Naive thymus-derived CD4-positive, alpha-beta T cell (primary cell): ENCODE results near the gene POMGNT2. TPM values are rescaled to one million over a fixed set of nuclear protein-coding genes. Genes with fewer than 3 reads are reported as not detected.
A peak's percentile ranks its signal among the peaks of the same experiment; 100 is the strongest.

Source experiments
- ATAC-seq: fragments of 150-1000 bp; cut with Tn5 transposase; 2 replicates; pipeline ENCODE4 v1.10.0; 2021; ENCODE audit warnings: mild to moderate bottlenecking, moderate library complexity
- CTCF ChIA-PET: fragments of 350-600 bp; sonication (Branson Sonifier 250); formaldehyde crosslinking; loops from one replicate; lab custom pipeline; 2021; ENCODE audit warnings: antibody characterized with exemption; lab: Charles Lee
- POLR2A ChIA-PET: fragments of 350-600 bp; sonication (Branson Sonifier 250); formaldehyde crosslinking; loops from one replicate; lab custom pipeline; 2021; ENCODE audit warnings: antibody characterized with exemption, inconsistent platforms; lab: Charles Lee
- DNase-seq, 9 donors: peaks; one replicate each; pipeline versions ENCODE4 v3.0.0 to v3.0.0-alpha.2; 2020 to 2022; ENCODE audit warnings: mixed read lengths in 1 of 9
- H3K27ac ChIP-seq: one replicate; pipeline ENCODE4 v1.7.0; 2013; ENCODE audit warnings: mild to moderate bottlenecking, low read depth, low read length, moderate library complexity
- H3K27me3 ChIP-seq, 2 donors: one replicate each; pipeline ENCODE4 v1.7.0; 2013; ENCODE audit warnings: low read length in 2 of 2, mild to moderate bottlenecking in 2 of 2, moderate library complexity in 2 of 2; ENCODE audit not compliant: control insufficient read depth in 2 of 2, insufficient read depth in 2 of 2
- H3K36me3 ChIP-seq, 3 experiments: 1 replicate in 2 of 3; 2 replicates in 1 of 3; pipeline ENCODE4 v1.7.0; 2013; ENCODE audit warnings: low read length in 3 of 3, mild to moderate bottlenecking in 3 of 3, moderate library complexity in 1 of 3; ENCODE audit not compliant: insufficient read depth in 3 of 3, control insufficient read depth in 2 of 3
- H3K4me1 ChIP-seq, 2 donors: one replicate each; pipeline ENCODE4 v1.7.0; 2013; ENCODE audit warnings: low read length in 2 of 2, mild to moderate bottlenecking in 2 of 2, moderate library complexity in 1 of 2; ENCODE audit not compliant: control insufficient read depth in 2 of 2, insufficient read depth in 2 of 2
- H3K4me3 ChIP-seq: 2 replicates; pipeline ENCODE4 v1.7.0; 2013; ENCODE audit warnings: mild to moderate bottlenecking, low read length
- H3K9me3 ChIP-seq, 3 experiments: 1 replicate in 2 of 3; 2 replicates in 1 of 3; pipeline ENCODE4 v1.7.0; 2013; ENCODE audit warnings: low read length in 3 of 3; ENCODE audit not compliant: control insufficient read depth in 2 of 3
- H3K27ac Mint-ChIP-seq, 9 donors: one replicate each; pipeline ENCODE4 v1.8.0; 2020 to 2022; ENCODE audit warnings: mixed read lengths in 9 of 9, mild to moderate bottlenecking in 8 of 9, moderate library complexity in 5 of 9, inconsistent platforms in 2 of 9
- H3K27me3 Mint-ChIP-seq, 5 donors: one replicate each; pipeline ENCODE4 v1.8.0; 2021 to 2022; ENCODE audit warnings: mixed read lengths in 5 of 5, mild to moderate bottlenecking in 1 of 5
- H3K36me3 Mint-ChIP-seq, 5 donors: one replicate each; pipeline ENCODE4 v1.8.0; 2020 to 2022; ENCODE audit warnings: mixed read lengths in 5 of 5, mild to moderate bottlenecking in 3 of 5, inconsistent platforms in 1 of 5
- H3K4me1 Mint-ChIP-seq, 7 donors: one replicate each; pipeline ENCODE4 v1.8.0; 2020 to 2022; ENCODE audit warnings: mixed read lengths in 7 of 7, mild to moderate bottlenecking in 3 of 7, inconsistent platforms in 1 of 7
- H3K4me3 Mint-ChIP-seq, 10 donors: one replicate each; pipeline ENCODE4 v1.8.0; 2020 to 2022; ENCODE audit warnings: mild to moderate bottlenecking in 10 of 10, mixed read lengths in 10 of 10, moderate library complexity in 6 of 10, inconsistent platforms in 2 of 10
- H3K9me3 Mint-ChIP-seq, 11 donors: one replicate each; pipeline ENCODE4 v1.8.0; 2020 to 2022; ENCODE audit warnings: mixed read lengths in 11 of 11, mild to moderate bottlenecking in 4 of 11, inconsistent platforms in 1 of 11, moderate library complexity in 1 of 11
- intact Hi-C, 2 donors: fragments of 100-400 bp; cut with micrococcal nuclease; formaldehyde crosslinking; loops; one replicate each; pipeline ENCODE4 v1.15.1; 2023
- polyA plus RNA-seq, 2 donors: library from polyadenylated mRNA; unstranded; fragments of 300-500 nt; fragmentation: Illumina TruSeq; gene quantifications; one replicate each; pipeline ENCODE4 v1.2.3, GENCODE V29; 2021
- total RNA-seq, 6 experiments: library from RNA in 5 of 6; stranded (reverse) in 5 of 6; gene quantifications; 1 replicate in 5 of 6; 2 replicates in 1 of 6; pipeline ENCODE4 v1.2.3 and lab custom pipeline; 2021 to 2026

POMGNT2 gene
- total and polyA plus RNA-seq, 7 experiments from 2014 or later = 3.5 to 11.0 (median 7.3) TPM

DNA sequence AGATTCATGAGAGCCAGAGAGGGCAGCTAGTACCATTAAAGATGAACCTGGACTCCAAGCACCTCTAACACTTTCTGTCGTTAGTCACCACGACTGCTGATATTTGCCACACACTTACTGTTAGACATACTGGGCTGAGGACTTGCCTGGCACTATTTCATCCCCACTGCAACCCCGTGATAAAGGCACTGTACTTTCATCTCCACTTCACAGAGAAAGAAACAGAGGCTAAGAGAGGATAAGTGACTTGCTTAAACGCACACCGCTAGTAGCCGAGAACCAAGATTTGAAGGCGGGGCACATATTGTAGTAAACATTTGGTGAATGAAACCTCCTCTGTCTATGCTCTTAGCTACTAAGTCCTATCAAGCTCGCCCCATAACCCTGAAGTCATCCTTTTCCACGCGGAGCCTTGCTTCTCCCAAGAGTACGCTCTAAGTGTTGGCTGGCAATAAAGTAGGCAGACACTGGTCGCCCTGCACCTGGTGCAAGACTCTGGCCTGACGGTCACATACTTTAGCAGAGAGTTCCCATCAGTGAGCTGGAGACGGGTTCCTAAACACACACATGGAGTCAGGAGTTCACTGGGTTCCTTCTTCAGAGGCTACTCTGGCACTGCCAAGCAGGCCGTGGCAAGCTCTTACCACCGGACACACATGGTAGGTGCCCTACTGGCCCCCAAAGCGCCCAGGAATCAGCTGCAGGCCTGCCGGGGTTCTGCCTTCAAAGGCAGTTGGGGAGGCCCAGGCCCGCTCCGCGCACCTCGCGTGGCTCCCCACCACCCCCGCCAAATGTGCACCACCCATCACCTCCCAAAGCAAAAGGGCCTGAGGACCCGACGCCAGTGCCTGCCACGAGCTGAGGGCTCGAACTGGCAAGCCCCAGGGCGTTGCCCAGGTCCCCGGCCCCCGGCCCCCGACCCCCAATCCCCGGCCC lies 951 bp downstream of the POMGNT2 start:
- Mint-ChIP-seq H3K27ac (peak overlapping the region in 3 of 9 donors; percentile 46 to 74 (median 68)), H3K4me1 (peaks cover 11 to 38% (median 21%) of the 10 kb centered on the region in 7 donors), H3K4me3 (peak overlapping the region; percentile 70 to 88 (median 83)), H3K36me3 (no peaks in the 10 kb centered on the region), H3K27me3 (peaks cover 0 to 9% (median 0%) of the 10 kb centered on the region in 5 donors), H3K9me3 (peaks cover 0 to 1% (median 0%) of the 10 kb centered on the region in 11 donors)
- intact Hi-C loops = loop anchor here (5.0 to 10.0 kb wide), 5 partner anchors 57 to 1143 kb away; partner anchors contain the start of genes ABHD5 (in 1 of the 2), NKTR (in 1 of the 2) and ULK4 (in 1 of the 2)
- Histone ChIP-seq H3K36me3 (peaks cover 0 to 2% (median 0%) of the 10 kb centered on the region in 3 experiments), H3K4me1 (peaks cover 9 to 18% of the 10 kb centered on the region in 2 donors), H3K4me3 (peak overlapping the region; percentile 50), H3K27ac (no peak overlapping the region), H3K9me3 (no peaks in the 10 kb centered on the region), H3K27me3 (no peaks in the 10 kb centered on the region)
- ATAC-seq (peak; percentile 3), DNase-seq (peak in 6 of 9 donors; percentile 8 to 36 (median 27))
- ChIA-PET CTCF (interaction anchor here (0.8 to 0.9 kb wide), 4 partner anchors 144 to 1095 kb away, joined by 3 read pairs; no protein-coding TSS in a partner anchor), POLR2A (interaction anchor here (0.6 to 1.1 kb wide), 4 partner anchors 8 to 389 kb away, joined by 3 to 5 read pairs (median 3); partner anchors contain the start of gene SNRK)

DNA sequence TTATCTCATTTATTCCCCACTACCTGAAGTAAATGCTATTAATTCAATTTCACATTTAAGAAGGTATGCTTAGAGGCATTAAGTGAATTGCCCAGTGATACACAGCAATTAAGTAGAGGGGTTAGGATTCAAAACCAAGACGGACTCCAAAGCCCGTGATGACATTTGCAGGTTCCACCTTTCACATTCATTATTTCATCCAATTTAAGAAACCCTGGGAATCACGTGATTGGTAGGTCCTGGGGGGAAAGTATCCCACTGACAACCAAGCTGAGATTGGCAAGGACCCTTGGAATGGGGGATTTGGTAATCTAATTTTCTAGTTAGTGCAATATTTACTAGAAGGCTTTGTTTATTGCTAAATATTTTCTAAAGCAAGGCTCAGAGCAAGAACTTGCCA lies 1.8 kb downstream of the POMGNT2 start:
- peaks cover 0 to 9% (median 0%) of the 10 kb centered on the region in 5 donors for H3K27me3 Mint-ChIP-seq
- POLR2A ChIA-PET = interaction anchor here (1.1 kb wide), 1 partner anchor 23 kb away, joined by 3 read pairs; no protein-coding TSS in a partner anchor
- CTCF ChIA-PET = no interaction called here

DNA sequence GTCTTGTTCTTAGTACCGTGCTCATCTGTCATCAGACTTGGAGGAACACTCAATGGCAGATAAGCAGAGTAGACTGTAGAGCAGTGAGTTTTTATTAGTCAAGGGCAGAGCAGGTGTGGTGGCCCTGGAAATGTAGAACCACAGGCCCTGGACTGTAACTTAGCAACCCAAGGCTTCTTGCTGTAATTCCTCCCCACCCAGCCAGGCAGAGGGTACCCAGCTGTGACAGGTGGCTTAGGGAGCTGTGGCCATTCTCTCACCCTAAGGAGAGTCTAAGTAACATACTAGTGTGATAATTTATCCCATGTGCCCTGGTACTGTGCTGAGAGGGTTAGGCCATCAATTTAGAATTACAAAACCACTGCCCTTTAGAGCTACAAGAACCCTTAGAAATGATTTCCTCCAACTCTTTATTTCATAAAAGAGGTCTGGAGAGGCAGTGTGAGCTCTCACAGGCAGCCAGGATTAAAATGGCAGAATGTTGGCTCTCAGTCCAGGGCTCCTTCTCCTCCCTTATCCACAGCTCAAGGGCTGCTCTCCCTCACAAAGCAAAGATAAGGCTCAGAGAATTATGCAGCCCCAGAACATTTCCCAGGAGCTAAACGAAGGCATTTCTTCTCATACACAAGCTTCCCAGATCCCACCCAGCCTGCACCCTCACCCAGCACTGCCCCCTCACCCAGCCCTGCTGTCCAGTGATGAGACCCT lies 3.0 kb downstream of the POMGNT2 start:
- Mint-ChIP-seq H3K4me1 (peaks cover 11 to 42% (median 22%) of the 10 kb centered on the region in 7 donors), H3K9me3 (no peaks in the 10 kb centered on the region), H3K4me3 (peak overlapping the region in 1 of 10 donors; percentile 46), H3K27me3 (peaks cover 0 to 8% (median 0%) of the 10 kb centered on the region in 5 donors), H3K36me3 (peaks cover 0 to 8% (median 0%) of the 10 kb centered on the region in 5 donors), H3K27ac (peak overlapping the region in 1 of 9 donors; percentile 62)
- Histone ChIP-seq H3K27ac (no peak overlapping the region), H3K36me3 (peaks cover 0 to 2% (median 0%) of the 10 kb centered on the region in 3 experiments), H3K4me1 (peaks cover 9 to 18% of the 10 kb centered on the region in 2 donors), H3K27me3 (no peaks in the 10 kb centered on the region), H3K4me3 (no peak overlapping the region), H3K9me3 (no peaks in the 10 kb centered on the region)
- CTCF ChIA-PET = interaction anchor here (1.4 kb wide), 1 partner anchor 141 kb away, joined by 4 read pairs; no protein-coding TSS in a partner anchor
- no peak for ATAC-seq
- no peak for DNase-seq
- POLR2A ChIA-PET = no interaction called here
- intact Hi-C loops = loop anchor here in 1 of 2 donors (10.0 kb wide), 1 partner anchor 498 kb away; the partner anchor contains the start of gene NKTR

More for the DNA sequence above, 1.8 kb downstream of the POMGNT2 start:
- peaks cover 0 to 4% (median 0%) of the 10 kb centered on the region in 5 donors for H3K36me3 Mint-ChIP-seq
- intact Hi-C loops = loop anchor here in 1 of 2 donors (10.0 kb wide), 1 partner anchor 499 kb away; the partner anchor contains the start of gene NKTR
- H3K36me3 ChIP-seq = peaks cover 0 to 2% (median 0%) of the 10 kb centered on the region in 3 experiments
- H3K9me3 ChIP-seq = no peaks in the 10 kb centered on the region
- H3K27ac Mint-ChIP-seq = peak overlapping the region in 1 of 9 donors; percentile 46
- no peaks in the 10 kb centered on the region for H3K9me3 Mint-ChIP-seq
- no peak overlapping the region for H3K4me3 ChIP-seq
- H3K4me3 Mint-ChIP-seq = peak overlapping the region in 7 of 10 donors; percentile 23 to 85 (median 79)
- DNase-seq (no peak), ATAC-seq (no peak)
- H3K4me1 Mint-ChIP-seq = peaks cover 11 to 38% (median 21%) of the 10 kb centered on the region in 7 donors
- no peak overlapping the region for H3K27ac ChIP-seq
- H3K27me3 ChIP-seq = no peaks in the 10 kb centered on the region
- H3K4me1 ChIP-seq = peaks cover 9 to 18% of the 10 kb centered on the region in 2 donors

DNA sequence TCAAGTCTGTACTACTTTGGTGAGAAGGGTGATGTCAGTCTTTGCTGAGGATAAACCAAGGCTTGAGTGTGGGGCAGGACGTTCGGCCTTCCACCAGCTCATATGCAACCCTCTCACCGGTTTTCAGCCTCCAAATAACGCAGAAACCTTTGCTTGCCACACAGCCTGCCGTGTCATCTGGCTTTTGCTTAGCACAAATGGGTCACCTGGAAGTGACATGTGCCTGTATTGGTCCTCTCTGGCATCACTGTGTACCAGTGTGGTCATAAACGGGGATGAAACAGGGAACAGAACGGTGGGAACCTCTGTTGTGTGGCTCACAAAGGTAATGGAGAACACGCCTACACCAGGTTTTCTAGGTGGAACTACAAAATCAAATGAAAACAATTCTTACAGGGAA lies 7.1 kb downstream of the POMGNT2 start:
- Histone ChIP-seq H3K36me3 (no peaks in the 10 kb centered on the region), H3K4me3 (no peak overlapping the region), H3K4me1 (no peaks in the 10 kb centered on the region), H3K27me3 (no peaks in the 10 kb centered on the region), H3K27ac (no peak overlapping the region), H3K9me3 (no peaks in the 10 kb centered on the region)
- DNase-seq (no peak), ATAC-seq (no peak)
- no peak overlapping the region for H3K4me3 Mint-ChIP-seq
- H3K27me3 Mint-ChIP-seq = peaks cover 0 to 2% (median 0%) of the 10 kb centered on the region in 5 donors
- POLR2A ChIA-PET = no interaction called here
- H3K36me3 Mint-ChIP-seq = peaks cover 0 to 19% (median 0%) of the 10 kb centered on the region in 5 donors
- intact Hi-C loops = no loop called here
- peaks cover 6 to 35% (median 14%) of the 10 kb centered on the region in 7 donors for H3K4me1 Mint-ChIP-seq
- H3K27ac Mint-ChIP-seq = peak overlapping the region in 1 of 9 donors; percentile 11
- no peaks in the 10 kb centered on the region for H3K9me3 Mint-ChIP-seq
- CTCF ChIA-PET = no interaction called here

DNA sequence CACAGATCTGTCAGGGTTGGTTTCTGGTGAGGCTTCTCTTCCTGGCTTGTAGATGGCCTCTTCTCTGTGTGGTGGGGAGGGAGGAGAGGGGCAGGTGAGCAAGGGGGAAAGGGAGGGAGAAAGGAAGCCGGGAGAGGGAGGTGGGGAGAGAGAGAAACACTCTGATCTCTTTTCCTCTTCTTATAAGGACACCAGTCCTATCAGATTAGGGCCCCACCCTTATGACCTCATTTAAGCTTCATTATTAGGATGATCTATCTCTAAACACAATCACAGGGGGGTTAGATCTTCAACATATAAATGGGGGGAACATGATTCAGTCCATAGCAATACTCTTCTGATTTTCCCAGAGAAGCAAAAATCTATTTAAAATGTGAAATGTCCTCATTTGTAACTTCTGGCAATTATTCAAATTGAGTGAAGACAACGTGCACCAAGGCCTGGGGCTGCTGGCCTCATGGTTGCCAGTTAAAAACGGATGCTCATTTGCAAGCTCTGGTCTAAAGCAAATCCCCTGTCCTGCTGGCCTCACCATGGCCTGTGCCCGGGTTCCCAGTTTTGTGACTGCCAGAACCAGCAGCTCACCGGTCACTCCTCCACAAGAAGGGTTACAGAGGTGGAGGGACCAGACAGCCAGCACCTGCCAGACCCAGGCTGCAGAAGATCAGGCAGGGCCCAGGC lies 8.3 kb downstream of the POMGNT2 start:
- no peak overlapping the region for H3K27ac Mint-ChIP-seq
- peaks cover 0 to 19% (median 0%) of the 10 kb centered on the region in 5 donors for H3K36me3 Mint-ChIP-seq
- peaks cover 0 to 34% (median 18%) of the 10 kb centered on the region in 7 donors for H3K4me1 Mint-ChIP-seq

More for the DNA sequence above, 8.3 kb downstream of the POMGNT2 start:
- Histone ChIP-seq H3K9me3 (no peaks in the 10 kb centered on the region), H3K36me3 (no peaks in the 10 kb centered on the region), H3K4me1 (no peaks in the 10 kb centered on the region), H3K27me3 (no peaks in the 10 kb centered on the region), H3K4me3 (no peak overlapping the region), H3K27ac (no peak overlapping the region)
- H3K27me3 Mint-ChIP-seq = peaks cover 0 to 2% (median 0%) of the 10 kb centered on the region in 5 donors
- intact Hi-C loops = no loop called here
- ChIA-PET POLR2A (interaction anchor here (1.0 to 1.6 kb wide), 2 partner anchors 8 to 380 kb away, joined by 3 to 5 read pairs; partner anchors contain the start of gene POMGNT2), CTCF (interaction anchor here (1.3 kb wide), 1 partner anchor 10 kb away, joined by 4 read pairs; no protein-coding TSS in a partner anchor)
- H3K9me3 Mint-ChIP-seq = no peaks in the 10 kb centered on the region
- ATAC-seq (no peak), DNase-seq (no peak)
- H3K4me3 Mint-ChIP-seq = no peak overlapping the region
